NCI-H146 (cell line): ENCODE data around the gene PROCR.
A peak's percentile ranks its signal among the peaks of the same experiment; 100 is the strongest.
"Not testable (repeated sequence)": the region's sequence is repeated elsewhere in the genome, so short reads cannot be mapped to it uniquely, and the experiment has no call there.

Experiments used
- DNase-seq: peaks from one replicate; lab custom pipeline; 2025; lab: John Stamatoyannopoulos, UW

PROCR gene

GRCh38 chr20:35165221-35166185 is 6.4 kb upstream of the PROCR start:
- no peak for DNase-seq

- no peak for DNase-seq
Measured at GRCh38 chr20:35166242-35166830, 5.5 kb upstream of the PROCR start.

- DNase-seq, result no peak
Measured at GRCh38 chr20:35167787-35168186, 4.1 kb upstream of the PROCR start.

GRCh38 chr20:35168701-35169409 is 3.0 kb upstream of the PROCR start:
- DNase-seq, result not testable (repeated sequence)

- DNase-seq, result no peak
Measured at GRCh38 chr20:35171438-35171752, 477 bp upstream of the PROCR start.

- no peak for DNase-seq
Measured at GRCh38 chr20:35172434-35172806, 548 bp downstream of the PROCR start.

- no peak for DNase-seq
Measured at GRCh38 chr20:35173576-35174192, 1.8 kb downstream of the PROCR start.

- peak; percentile 12 for DNase-seq
Measured at GRCh38 chr20:35174458-35175216, 2.8 kb downstream of the PROCR start.

GRCh38 chr20:35176132-35176531 is 4.3 kb downstream of the PROCR start:
- no peak for DNase-seq

GRCh38 chr20:35179292-35180212 is 7.7 kb downstream of the PROCR start:
- no peak for DNase-seq

GRCh38 chr20:35180266-35180665 is 8.4 kb downstream of the PROCR start:
- no peak for DNase-seq

GRCh38 chr20:35181731-35182130 is 9.9 kb downstream of the PROCR start:
- DNase-seq, result no peak

GRCh38 chr20:35186691-35187289 is 14.9 kb downstream of the PROCR start:
- not testable (repeated sequence) for DNase-seq

- no peak for DNase-seq
Measured at GRCh38 chr20:35187584-35188190, 15.8 kb downstream of the PROCR start.

GRCh38 chr20:35189223-35189622 is 17.4 kb downstream of the PROCR start:
- DNase-seq, result not testable (repeated sequence)

- DNase-seq, result no peak
Measured at GRCh38 chr20:35190556-35190955, 18.7 kb downstream of the PROCR start.

GRCh38 chr20:35191419-35192117 is 19.7 kb downstream of the PROCR start:
- no peak for DNase-seq

GRCh38 chr20:35192118-35192872 is 20.4 kb downstream of the PROCR start:
- DNase-seq, result no peak
